Breast epithelium (tissue), 4 donors: ENCODE measurements around the gene MATN4. TPM values are rescaled to one million over a fixed set of nuclear protein-coding genes. Genes with fewer than 3 reads are reported as not detected.

Experiments
- DNase-seq, 2 donors: peaks; one replicate each; pipeline ENCODE4 v3.0.0-alpha.2; 2019; ENCODE audit warnings: low spot score in 2 of 2
- H3K27ac ChIP-seq, 2 donors: fragments of 200-600 bp; sonication (generic) in 1 of 2; one replicate each; pipeline ENCODE4 v1.5.1; 2016 to 2019; ENCODE audit warnings: mild to moderate bottlenecking in 1 of 2
- H3K27me3 ChIP-seq, 2 donors: fragments of 200-600 bp; sonication (generic) in 1 of 2; one replicate each; pipeline versions ENCODE4 v1.5.1 to v1.6.0; 2017 to 2019; ENCODE audit warnings: control low read depth in 1 of 2, mild to moderate bottlenecking in 1 of 2
- H3K36me3 ChIP-seq: fragments of 200-600 bp; one replicate; pipeline ENCODE4 v1.5.1; 2019
- H3K4me1 ChIP-seq, 2 donors: fragments of 200-600 bp; sonication (generic); one replicate each; pipeline ENCODE4 v1.5.1; 2016 to 2019; ENCODE audit warnings: control low read depth in 1 of 2
- H3K4me3 ChIP-seq, 3 donors: fragments of 200-600 bp; sonication (generic); 1 replicate in 2 of 3; 2 replicates in 1 of 3; pipeline ENCODE4 v1.5.1; 2016 to 2019; ENCODE audit warnings: mild to moderate bottlenecking in 3 of 3, moderate library complexity in 2 of 3
- H3K9me3 ChIP-seq, 2 donors: fragments of 200-600 bp; sonication (generic) in 1 of 2; one replicate each; pipeline ENCODE4 v1.5.1; 2016 to 2019; ENCODE audit warnings: control low read depth in 1 of 2
- POLR2A ChIP-seq: fragments of 450-650 bp; IDR thresholded peaks from one replicate; pipeline ENCODE4 v1.6.1; 2016; ENCODE audit warnings: antibody characterized with exemption, mild to moderate bottlenecking, moderate library complexity
- POLR2AphosphoS5 ChIP-seq, 3 donors: sonication (generic); formaldehyde crosslinking; IDR thresholded peaks; one replicate each; pipeline ENCODE4 v1.6.1; 2017; ENCODE audit warnings: antibody characterized with exemption in 3 of 3
- intact Hi-C: fragments of 100-400 bp; cut with DNase I; formaldehyde crosslinking; loops from one replicate; pipeline ENCODE4 v1.15.1; 2023; ENCODE audit warnings: low total_unique reads
- total RNA-seq, 3 donors: library from RNA; depleted of rRNA; stranded (reverse); fragments of >200 nt; gene quantifications; one replicate each; pipeline ENCODE4 v1.1.0, GENCODE V29; 2016
- TF ChIP-seq, protein P1 (sequence below), 3 donors: fragments of 450-650 bp; IDR thresholded peaks; one replicate each; pipeline ENCODE4 v1.5.1; 2016 to 2017; ENCODE audit warnings: antibody characterized with exemption in 3 of 3, mild to moderate bottlenecking in 3 of 3, moderate library complexity in 3 of 3

Gene MATN4
- total RNA-seq, 3 donors from 2014 or later = 0.33 to 1.6 TPM; not detected in 1

DNA sequence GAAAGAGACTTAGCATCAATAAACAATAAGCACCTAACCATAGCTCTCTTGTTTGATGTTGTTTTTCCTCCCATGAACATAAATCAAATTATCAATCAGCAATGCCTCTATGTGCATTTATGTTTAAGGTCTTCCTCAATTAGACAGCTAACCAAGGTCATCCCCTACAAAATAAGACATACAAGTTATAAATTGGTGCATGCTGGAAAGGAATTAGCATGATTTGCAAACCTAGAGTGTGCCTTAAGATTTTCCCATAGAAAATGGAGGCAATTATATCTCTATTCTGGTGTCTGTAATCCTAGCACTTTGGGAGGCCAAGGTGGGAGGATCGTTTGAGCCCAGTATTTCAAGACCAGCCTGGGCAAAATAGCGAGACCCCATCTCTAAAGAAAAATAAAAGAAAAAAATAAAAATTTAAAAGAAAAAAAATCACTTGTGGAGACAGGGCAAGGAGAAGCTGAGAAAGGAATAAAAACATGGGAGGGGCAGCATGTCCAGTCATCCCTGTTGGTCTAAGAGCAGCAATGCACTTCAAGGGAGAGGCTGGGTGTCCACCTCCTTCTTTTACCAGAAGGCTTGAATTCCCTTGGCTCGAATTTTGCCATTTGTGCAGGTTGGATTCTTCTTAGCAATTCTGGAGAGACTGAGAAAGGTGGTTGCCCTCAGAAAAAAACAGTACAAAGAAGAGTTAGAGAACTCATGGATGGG lies 44.4 kb downstream of the MATN4 start:
- no peak for DNase-seq
- intact Hi-C loops = no loop called here
- Histone ChIP-seq H3K4me1 (no peaks in the 10 kb centered on the region), H3K27me3 (no peaks in the 10 kb centered on the region), H3K27ac (no peak overlapping the region), H3K9me3 (no peaks in the 10 kb centered on the region), H3K4me3 (no peak overlapping the region), H3K36me3 (no peaks in the 10 kb centered on the region)
- TF ChIP-seq POLR2A = no peak
- no peak for TF ChIP-seq POLR2AphosphoS5 (IDR thresholded peaks at IDR 0.05)
- TF ChIP-seq, protein P1, sequence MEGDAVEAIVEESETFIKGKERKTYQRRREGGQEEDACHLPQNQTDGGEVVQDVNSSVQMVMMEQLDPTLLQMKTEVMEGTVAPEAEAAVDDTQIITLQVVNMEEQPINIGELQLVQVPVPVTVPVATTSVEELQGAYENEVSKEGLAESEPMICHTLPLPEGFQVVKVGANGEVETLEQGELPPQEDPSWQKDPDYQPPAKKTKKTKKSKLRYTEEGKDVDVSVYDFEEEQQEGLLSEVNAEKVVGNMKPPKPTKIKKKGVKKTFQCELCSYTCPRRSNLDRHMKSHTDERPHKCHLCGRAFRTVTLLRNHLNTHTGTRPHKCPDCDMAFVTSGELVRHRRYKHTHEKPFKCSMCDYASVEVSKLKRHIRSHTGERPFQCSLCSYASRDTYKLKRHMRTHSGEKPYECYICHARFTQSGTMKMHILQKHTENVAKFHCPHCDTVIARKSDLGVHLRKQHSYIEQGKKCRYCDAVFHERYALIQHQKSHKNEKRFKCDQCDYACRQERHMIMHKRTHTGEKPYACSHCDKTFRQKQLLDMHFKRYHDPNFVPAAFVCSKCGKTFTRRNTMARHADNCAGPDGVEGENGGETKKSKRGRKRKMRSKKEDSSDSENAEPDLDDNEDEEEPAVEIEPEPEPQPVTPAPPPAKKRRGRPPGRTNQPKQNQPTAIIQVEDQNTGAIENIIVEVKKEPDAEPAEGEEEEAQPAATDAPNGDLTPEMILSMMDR (IDR thresholded peaks at IDR 0.05) = no peak

DNA sequence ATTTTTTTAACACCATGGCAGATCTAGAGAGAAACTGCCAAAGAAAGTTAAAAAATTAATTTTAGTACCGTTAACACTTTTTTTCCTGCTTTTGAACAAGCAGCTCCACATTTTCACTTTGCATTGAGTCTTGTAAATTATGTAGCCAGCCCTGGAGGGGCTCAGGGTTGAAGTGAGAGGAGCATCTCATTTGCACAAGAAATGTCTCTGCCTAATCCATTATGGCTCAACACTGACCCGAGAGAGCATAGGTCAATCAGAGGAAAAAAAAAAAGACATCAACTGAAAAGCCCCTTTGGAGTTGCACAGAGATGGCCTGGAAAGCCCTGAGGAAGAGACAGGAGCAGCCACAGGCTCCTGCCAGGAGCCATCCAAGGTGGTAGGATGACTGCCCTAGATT lies 49.4 kb downstream of the MATN4 start:
- TF ChIP-seq POLR2A (no peak), POLR2AphosphoS5 (IDR thresholded peaks at IDR 0.05) (no peak)
- TF ChIP-seq, protein P1 (IDR thresholded peaks at IDR 0.05) = no peak
- peaks cover 5% of the 10 kb centered on the region in 2 donors for H3K4me1 ChIP-seq
- DNase-seq = no peak
- intact Hi-C loops = no loop called here
- H3K4me3 ChIP-seq = no peak overlapping the region
- no peaks in the 10 kb centered on the region for H3K27me3 ChIP-seq
- no peaks in the 10 kb centered on the region for H3K9me3 ChIP-seq
- no peaks in the 10 kb centered on the region for H3K36me3 ChIP-seq
- H3K27ac ChIP-seq = no peak overlapping the region

DNA sequence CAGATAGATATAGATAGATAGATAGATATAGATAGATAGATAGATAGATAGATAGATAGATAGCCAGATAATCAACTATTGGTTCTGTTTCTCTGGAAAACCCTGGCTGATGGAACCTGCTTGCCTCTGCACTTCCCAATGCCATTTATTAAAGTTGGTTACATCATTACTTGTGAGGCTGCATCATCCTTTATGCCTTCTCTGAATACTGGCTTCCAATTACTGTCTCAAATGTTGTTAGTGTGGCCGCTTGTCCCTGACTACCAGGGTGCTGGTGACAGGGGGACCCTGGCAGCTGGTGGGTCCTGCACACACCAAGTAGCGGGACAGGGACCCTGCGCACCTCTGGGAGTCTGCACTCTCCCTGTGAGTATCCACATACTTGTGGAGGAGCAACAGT lies 49.8 kb downstream of the MATN4 start:
- Histone ChIP-seq H3K4me3 (no peak overlapping the region), H3K27ac (no peak overlapping the region), H3K4me1 (peaks cover 5% of the 10 kb centered on the region in 2 donors), H3K36me3 (no peaks in the 10 kb centered on the region), H3K9me3 (no peaks in the 10 kb centered on the region), H3K27me3 (no peaks in the 10 kb centered on the region)
- intact Hi-C loops = no loop called here
- no peak for DNase-seq
- TF ChIP-seq POLR2A = no peak
- TF ChIP-seq POLR2AphosphoS5 (IDR thresholded peaks at IDR 0.05) = no peak
- TF ChIP-seq, protein P1 (IDR thresholded peaks at IDR 0.05) = no peak

DNA sequence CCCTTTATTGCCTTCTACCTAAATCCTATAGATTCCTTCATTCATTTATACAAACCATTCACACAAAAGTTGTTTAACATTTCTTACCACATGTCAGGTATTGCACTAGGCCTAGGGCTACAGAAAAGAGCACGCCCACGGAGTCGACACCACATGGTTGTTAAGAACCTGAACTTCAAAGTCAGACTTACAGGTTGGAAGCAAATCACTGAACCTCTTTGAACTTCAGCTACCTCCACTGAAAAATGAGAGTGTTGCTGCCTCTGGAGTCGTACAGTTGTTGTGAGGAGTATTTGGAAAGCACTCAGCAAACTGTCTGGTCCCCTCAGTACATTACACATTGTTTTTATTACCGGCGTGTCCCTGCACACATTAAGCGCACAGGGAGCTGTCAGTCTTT lies 50.4 kb downstream of the MATN4 start:
- Histone ChIP-seq H3K4me3 (no peak overlapping the region), H3K9me3 (no peaks in the 10 kb centered on the region), H3K36me3 (no peaks in the 10 kb centered on the region), H3K4me1 (peaks cover 5% of the 10 kb centered on the region in 2 donors), H3K27me3 (no peaks in the 10 kb centered on the region), H3K27ac (no peak overlapping the region)
- intact Hi-C loops = no loop called here
- DNase-seq = no peak
- TF ChIP-seq, protein P1 (IDR thresholded peaks at IDR 0.05) = no peak
- TF ChIP-seq POLR2A = no peak
- no peak for TF ChIP-seq POLR2AphosphoS5 (IDR thresholded peaks at IDR 0.05)

DNA sequence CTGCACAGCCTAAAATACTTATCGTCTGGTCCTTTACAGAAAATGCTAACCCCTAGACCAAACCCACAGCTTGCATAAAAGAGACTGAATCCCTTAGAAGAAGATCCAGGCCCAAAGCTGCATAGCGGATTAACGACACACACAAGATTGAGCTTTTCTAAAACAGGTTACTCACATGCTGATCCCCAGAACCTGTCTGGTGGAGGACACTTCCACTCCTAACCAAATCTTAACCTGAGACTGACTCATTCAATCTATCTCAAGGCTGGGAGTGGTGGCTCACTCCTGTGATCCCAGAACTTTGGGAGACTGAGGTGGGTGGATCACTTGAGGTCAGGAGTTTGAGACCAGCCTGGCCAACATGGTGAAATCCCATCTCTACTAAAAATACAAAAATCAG lies 50.9 kb downstream of the MATN4 start:
- Histone ChIP-seq H3K4me1 (peaks cover 5% of the 10 kb centered on the region in 2 donors), H3K36me3 (no peaks in the 10 kb centered on the region), H3K27ac (no peak overlapping the region), H3K9me3 (no peaks in the 10 kb centered on the region), H3K4me3 (no peak overlapping the region), H3K27me3 (no peaks in the 10 kb centered on the region)
- TF ChIP-seq POLR2AphosphoS5 (IDR thresholded peaks at IDR 0.05) = no peak
- intact Hi-C loops = no loop called here
- DNase-seq = no peak
